GM21367 (cell line): ENCODE results near the gene DOCK7.

Source experiments
- ATAC-seq: cut with Tn5 transposase; IDR thresholded peaks from one replicate; pipeline ENCODE4 v1.9.1; 2021; ENCODE audit not compliant: unreplicated experiment

The DOCK7 gene

DNA sequence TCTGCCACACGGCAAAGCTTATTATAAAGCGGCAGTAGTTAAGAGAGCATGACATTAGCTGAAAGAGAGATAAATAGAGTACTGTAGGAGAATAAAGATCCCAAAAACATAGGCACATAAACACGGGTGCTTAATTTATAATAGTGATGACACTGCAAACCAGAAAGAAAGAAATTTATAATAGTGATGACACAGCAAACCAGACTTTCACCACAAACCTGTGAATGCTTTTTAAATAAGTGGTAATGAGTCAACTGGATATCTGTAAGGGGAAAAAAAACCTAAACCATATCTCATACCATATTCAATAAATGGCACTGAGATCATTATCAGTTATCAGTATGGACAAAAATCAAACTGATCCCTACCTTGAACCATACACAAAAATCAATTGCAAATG, 225.8 kb downstream of the DOCK7 start:
- no peak for ATAC-seq

DNA sequence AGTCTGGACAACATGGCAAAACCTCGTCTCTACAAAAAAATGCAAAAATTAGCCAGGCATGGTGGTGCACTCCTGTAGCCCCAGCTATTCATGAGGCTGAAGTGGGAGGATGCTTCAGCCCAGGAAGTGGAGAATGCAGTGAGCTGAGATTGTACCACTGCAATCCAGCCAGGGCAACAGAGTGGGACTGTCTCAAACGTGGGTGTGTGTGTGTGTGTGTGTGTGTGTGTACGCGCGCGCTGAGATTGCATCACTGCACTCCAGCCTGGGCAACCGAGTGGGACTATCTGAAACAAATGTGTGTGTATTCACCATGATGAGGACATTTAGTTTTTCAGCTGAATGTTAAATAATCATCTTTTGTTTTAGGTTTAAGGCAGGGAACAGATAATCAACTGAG, 230.2 kb downstream of the DOCK7 start:
- no peak for ATAC-seq

DNA sequence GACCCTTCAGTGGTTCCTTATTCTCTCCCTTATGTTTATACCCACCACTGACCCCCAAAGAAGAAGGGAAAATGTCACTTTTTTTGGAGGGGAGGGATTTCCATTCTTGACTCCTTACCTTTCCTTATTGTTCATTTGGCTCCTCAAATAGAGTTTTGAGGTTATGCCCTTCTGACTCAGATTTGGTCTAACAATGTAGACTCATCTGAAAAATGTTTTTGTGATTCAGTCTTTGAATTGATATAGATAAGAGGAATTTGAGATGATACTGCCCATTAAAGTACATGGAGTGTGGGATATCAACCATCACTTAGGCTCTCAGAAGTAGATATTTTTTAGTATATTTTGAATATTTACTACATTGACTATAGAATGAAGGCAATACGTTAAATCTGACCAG, 235.2 kb downstream of the DOCK7 start:
- no peak for ATAC-seq

DNA sequence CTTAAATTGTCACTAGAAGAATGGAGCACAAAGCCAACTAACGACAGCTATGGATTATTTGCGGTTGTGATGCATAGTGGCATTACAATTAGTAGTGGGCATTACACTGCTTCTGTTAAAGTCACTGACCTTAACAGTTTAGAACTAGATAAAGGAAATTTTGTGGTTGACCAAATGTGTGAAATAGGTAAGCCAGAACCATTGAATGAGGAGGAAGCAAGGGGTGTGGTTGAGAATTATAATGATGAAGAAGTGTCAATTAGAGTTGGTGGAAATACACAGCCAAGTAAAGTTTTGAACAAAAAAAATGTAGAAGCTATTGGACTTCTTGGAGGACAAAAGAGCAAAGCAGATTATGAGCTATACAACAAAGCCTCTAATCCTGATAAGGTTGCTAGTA, 237.9 kb downstream of the DOCK7 start:
- no peak for ATAC-seq

DNA sequence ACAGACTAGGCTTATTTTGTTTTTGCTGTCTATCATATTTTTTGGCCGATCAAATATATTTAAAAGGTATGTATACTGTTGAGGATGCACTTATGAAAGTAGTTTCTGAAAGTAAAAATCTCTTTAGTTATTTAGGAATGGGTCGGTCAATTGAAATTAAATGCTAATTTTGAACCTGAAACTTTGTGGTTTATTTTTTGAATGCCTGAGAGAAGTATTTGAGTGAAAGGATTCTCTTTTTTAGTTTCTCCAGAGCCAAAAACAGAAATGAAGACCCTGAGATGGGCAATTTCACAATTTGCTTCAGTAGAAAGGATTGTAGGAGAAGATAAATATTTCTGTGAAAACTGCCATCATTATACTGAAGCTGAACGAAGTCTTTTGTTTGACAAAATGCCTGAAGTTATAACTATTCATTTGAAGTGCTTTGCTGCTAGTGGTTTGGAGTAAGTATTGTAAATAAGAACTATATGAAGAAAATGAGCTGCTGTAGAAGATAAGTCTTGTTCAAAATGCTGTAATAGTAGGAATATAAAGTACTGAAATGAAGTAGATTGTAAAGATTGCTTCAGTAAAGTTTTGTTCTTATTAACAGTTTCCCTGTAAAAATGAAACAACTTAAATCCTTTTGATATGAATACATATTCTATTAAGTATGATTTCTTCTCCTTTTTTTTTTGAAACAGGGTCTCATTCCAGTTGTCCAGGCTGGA, 239.8 kb downstream of the DOCK7 start:
- no peak for ATAC-seq

DNA sequence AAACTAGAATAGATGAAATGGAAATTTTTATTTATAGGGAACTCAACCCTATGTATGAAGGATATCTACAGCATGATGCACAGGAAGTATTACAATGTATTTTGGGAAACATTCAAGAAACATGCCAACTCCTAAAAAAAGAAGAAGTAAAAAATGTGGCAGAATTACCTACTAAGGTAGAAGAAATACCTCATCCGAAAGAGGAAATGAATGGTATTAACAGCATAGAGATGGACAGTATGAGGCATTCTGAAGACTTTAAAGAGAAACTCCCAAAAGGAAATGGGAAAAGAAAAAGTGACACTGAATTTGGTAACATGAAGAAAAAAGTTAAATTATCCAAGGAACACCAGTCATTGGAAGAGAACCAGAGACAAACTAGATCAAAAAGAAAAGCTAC, 243.5 kb downstream of the DOCK7 start:
- ATAC-seq, result no peak

DNA sequence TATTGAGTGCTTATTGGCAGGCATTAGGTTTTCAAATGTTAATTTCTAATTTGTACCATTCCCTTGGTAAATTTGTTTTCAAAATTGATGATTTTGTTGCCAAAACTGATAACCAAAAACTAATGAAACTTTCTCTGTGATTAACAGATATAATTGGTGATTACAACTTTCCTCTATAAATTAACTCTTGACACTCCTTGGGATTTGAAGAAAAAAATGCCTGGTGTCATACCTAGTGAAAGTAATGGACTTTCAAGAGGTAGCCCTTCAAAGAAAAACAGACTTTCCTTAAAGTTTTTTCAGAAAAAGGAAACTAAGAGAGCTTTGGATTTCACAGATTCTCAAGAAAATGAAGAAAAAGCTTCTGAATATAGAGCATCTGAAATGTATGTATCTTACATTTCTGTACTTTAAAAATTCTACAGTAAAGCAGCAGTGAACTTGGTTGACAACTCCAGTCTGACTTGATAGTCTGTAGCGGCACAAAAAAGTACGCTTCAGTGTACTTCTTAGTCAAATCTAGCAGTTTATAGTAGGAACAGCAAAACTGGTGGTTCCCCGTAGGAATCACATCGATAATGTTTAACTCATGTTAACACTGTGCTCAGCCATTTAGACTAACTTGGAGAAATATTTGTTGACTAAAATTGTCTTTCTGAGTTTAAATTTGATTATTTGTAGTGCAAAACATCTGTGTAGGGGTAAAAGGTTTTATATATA, 248.4 kb downstream of the DOCK7 start:
- ATAC-seq, result peak; percentile 23

DNA sequence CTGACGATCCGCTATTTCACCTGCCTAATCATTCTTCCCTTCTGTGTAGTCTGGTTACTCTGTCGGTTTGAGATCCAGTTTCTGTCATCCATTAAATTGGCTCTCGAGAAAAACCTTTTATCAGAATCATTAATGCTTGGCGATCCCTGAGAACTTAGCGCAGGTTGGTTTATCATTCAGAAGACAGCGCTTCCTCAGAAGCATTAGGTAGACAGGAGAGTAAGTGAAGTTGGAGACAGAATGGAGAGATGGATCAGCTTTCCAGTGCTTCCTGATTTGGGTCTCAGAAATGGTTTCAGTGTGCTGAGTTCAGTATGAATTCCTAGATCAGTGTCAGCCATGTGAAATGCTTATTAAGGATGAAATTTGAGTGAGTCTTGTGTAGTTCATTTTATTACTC, 250.0 kb downstream of the DOCK7 start:
- ATAC-seq, result no peak

DNA sequence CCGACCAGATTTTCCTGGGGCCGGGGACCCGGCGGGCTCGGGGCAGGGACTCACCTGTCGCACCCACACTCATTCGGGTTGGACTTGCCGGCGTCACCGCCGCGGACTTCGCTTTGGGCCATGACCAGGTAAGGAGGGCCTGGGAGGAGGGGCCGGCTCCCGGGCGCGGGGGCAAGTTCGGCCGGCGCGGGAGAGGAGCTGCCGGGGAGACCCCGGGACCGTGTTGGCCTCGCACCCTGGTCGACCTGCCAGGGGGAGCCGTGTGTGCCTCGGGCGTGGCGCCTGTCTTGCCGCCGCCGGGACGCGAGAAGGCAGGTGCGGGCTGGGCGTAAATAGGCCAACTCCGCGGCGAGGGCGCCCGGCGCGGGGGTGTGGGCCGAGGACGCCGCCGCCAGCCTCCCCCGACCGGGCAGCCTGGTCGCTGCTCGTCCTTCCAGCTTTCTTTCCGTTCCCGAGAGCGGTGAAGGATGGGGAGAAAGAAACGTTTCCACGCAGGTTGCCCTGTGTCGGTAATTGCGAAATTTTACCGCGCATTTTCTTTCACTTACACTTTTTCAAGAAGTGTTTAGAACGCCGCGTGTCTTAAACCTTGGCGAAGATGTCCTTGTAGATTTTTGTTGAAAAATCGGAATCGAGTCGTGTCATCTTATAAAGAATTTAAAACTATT, 250.8 kb downstream of the DOCK7 start:
- no peak for ATAC-seq

DNA sequence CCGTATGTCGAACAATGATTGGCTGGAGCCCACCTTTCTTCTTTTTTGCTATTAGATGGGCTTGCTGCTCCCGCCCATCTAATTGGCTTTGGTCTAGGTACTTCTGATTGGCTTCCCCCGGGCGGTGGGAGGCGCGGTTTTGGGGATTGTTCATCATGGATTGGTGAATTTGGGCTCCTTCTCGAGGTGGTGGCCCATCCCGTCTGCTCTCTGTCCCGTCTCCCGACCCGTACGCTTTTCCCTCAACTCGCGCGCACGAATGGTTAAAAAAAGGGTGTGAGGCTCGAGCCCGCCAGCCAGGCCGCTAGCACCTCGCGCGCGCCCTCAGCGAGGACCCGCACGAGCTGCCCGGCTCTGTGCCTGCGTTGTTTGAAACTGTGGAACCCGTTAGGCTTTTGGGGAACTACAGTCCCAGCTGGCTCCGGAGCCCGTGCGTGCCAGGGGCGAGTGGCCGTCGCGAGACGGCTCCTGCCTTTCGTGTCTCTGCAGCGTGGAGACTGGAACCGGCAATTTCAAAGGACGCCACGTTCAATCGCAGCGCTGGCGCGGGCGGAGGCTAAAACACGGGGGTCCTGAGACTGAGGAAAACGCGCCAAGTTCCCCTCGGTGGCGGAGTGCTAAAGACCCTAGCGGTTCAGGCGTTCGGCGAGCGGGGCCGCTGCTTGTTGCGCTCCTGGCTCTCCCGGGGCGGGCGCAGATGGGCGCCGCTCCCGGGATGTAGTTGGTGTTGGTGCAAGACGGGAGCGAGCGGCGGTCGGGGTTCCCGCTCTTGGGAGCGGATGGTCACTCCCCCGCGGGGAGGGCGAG, 251.5 kb downstream of the DOCK7 start, which contains the start of gene USP1:
Gene USP1, plus strand, starts transcription at position 584 of the 807 bp plus-strand sequence. CDS start 2,819 bp downstream, outside the sequence.
- ATAC-seq, result peak; percentile 69

DNA sequence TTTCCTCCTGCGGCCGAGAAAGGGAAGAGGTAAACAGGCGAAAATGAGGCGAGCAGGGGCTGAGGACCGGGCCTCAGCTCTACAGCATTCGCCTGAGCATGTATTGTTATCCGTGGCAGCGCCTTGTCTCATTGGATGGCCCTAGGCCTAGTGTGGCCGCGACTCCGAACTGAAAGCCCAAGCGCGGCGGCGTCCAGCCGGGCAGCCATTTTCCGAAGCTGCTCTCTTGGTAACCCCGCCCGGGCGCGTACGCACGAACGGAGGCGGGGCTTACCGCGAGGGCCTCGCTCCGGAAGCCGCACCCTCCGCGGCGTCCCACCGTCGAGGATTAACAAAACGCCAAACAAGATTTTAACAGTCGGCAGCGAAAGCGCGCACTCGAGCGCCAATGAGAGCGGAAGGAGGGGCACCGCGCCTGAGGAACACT, 252.1 kb downstream of the DOCK7 start:
- ATAC-seq, result peak; percentile 66

DNA sequence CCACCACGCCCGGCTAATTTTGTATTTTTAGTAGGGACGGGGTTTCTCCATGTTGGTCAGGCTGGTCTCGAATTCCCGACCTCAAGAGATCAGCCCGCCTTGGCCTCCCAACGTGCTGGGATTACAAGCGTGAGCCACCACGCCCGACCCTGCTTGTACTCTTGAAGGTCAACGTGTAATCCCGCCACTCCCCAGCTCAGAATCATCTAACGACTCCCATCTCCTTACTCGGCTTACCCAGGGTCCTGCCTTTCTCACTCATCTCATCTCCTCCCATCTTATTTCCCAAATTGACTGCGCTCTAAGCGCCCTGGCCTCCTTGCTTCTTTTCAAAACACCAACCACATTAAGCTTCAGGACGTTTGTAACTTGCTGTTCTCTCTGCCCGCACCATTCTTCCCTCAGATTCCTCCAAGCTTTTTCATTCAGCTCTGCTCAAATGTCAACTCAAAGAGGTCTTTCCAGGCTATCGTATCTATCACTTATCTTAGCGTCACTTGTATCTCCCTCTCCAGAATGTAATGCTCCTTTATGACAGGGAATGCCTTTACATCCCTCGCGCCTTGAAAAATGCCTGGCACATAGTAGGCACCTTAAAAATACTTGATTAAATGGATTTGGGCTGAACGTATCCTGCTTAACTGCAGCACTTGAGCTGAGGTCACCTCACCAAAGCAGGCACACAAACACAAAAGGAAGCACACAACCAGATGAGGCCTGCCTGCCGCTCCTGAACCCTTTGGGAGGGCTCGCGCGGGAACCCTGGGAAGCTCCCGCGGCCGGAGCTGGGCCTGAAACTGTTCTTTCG, 252.8 kb downstream of the DOCK7 start:
- no peak for ATAC-seq

DNA sequence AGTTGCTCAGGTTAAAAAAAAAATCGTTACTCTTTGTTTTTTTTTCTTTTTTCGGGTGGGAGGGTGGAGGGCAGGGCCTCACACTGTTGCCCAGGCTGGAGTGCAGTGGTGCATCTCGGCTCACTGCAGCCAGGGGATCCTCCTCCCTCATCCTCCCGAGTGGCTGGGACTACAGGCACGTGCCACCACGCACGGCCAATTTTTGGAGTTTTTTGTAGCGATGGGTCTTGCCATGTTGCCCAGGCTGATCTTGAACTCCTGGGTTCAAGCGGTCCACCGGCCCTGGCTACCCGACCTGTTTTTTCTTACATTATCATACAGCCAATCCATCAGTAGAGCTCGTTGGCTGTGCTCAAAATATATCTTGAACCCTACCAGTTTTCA, 253.6 kb downstream of the DOCK7 start:
- no peak for ATAC-seq

DNA sequence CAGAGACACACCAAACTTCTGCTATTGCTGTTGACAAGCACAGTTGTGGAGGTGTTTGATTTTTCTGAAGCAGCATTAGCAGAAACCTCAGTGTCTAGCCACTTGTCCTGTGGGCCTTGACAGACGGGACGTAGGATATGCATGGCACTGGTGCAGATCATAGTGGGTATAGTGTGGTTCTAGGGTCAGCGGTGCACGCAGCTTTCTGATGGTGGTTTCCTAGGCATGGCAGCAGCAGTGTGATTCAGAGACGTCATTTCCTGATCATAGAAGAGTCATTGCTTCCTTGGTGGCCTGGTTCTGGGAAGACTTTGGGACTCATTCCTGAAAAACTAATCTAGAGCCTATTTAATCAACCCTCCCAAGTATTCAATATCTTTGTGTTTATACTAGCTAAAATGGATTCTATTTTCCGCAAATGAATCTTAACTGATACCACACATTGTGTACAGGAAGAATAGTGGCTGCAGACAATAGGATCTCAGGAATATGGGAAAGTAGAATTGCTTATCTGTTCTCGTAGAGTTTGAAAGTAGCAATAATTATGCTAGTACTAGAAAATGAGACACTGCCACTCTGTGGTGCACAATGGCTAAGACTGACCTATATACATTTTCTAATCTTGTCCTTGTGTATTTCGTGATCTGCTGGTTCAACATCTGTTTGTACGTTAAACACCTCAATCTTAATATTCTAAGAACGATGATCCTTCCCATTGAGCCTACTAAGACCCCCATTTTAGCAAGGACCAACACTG, 254.1 kb downstream of the DOCK7 start:
- no peak for ATAC-seq

DNA sequence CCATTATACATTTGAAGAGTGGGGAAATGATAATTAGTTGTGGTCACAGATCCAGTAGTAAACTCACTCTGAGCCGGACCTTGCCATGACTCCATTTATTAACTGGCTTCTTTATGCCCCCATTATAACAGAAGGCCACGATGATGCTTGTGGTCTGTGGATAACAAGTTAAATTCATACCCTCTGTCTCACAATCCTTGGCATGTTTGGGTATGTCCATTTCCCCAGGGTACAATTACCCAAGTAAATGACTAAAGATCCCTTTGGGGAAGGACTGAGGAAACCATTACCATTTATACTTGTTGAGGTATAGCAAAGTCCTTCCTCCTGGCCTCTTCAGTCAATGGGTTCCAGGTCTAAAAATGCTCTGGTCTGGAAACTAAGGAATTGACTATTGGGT, 258.6 kb downstream of the DOCK7 start:
- no peak for ATAC-seq

DNA sequence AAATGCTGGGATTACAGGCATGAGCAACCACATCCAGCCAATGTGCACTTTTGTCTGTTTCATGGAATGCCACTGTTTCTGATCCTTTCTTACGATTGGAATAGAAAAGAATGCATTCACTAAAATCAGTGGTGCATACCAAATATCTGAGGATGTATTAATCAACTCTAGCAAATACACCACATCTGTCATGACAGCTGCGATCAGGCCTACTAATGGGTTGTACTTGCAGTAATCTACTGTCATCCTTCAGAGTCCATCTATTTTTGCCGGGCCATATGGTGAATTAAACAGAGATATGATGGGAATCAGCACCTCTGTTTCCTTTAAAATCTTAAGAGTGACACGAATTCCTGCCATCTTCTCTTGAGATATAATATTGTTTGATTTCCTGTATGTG, 259.8 kb downstream of the DOCK7 start:
- ATAC-seq, result no peak

DNA sequence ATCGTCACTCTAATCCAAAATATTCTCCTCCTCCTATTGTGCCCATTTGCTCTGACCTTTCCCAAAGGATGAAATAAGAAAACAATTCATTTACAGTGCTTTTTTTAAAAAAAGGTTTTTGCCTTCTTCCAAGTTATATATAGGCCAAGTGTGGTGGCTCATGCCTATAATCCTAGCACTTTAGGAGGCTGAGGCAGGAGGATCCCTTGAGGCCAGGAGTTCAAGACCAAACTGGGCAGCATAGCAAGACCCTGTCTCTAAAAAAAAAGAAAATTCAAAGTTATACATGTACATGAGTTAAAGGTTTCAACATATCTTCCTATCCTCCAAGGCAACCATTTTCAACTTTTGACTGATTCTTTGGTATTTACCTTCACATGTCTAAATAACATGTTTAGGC, 261.4 kb downstream of the DOCK7 start:
- no peak for ATAC-seq

DNA sequence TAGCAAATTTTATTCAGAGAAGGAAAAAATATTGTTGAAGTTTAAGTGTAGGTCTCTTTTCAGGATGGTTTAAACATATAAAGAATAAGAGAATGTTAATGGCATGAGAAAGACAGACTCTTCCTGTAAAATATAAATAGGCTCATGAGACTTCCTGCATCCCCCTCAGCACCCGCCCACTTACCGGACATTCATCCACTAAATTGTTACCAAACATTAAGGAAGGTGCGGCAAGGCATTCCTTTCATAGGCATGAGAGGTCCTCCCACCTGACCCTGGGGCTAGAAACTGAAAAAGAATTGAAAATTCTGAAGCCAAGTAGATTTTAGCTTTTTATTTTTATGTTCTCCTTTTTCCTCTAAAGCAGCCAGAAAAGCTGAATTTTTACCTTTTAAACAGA, 261.9 kb downstream of the DOCK7 start:
- ATAC-seq, result no peak

DNA sequence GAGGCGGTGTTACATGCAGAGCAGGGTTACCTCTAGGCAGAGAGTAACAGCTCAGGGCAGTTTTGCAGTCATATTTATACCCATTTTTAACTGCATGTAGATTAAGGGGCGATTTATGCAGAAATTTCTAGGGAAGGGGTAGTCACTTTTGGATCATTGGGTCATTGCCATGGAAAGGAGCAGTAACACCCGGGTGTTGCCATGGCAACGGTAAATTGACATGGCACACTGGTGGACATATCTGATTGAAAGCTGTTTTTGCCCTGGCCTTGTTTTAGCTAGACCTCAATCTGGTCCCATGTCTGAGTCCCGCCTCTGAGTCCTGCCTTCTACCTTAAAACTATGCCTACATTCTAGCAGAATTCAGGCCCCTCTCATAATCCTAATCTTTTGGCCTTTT, 263.1 kb downstream of the DOCK7 start:
- no peak for ATAC-seq

DNA sequence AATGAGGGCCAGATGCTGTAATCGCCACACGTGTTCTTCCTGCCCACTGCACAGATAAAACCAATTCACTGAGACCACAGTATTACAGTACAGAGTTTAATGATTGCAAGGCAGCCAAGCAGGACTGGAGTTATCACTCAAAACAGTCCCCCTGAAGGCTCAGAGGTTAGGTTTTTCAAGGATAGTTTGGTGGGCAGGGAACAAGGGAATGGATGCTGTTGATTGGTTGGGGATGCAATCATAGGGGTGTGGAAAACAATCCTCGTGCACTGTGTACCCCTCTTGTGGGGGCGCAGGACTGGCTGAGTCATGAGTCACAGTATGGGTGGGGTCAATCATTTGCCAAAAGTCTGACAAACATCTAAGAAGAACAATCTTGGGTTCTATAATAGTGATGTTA, 263.8 kb downstream of the DOCK7 start:
- ATAC-seq, result no peak
